SK-N-SH treated with all-trans-retinoic acid at 6 μM for 48 hours (cell line): ENCODE data around the gene MFN2.

ENCODE experiments used
- ATAC-seq: fragments of 200-7000 bp; cut with Tn5 transposase; 3 replicates; pipeline ENCODE4 v1.9.1; 2020; ENCODE audit warnings: mild to moderate bottlenecking, moderate library complexity
- ARNTL ChIP-seq: fragments of 450-650 bp; formaldehyde crosslinking; IDR thresholded peaks from 2 replicates; pipeline ENCODE4 v1.5.0; 2020; ENCODE audit warnings: low read depth, mild to moderate bottlenecking, moderate library complexity, borderline replicate concordance
- BACH2 ChIP-seq: fragments of 250-450 bp; sonication (Bioruptor Pico); IDR thresholded peaks from 2 replicates; pipeline ENCODE4 v1.9.0; 2021; ENCODE audit warnings: mild to moderate bottlenecking, borderline replicate concordance
- CREB5 ChIP-seq: fragments of 250-450 bp; sonication (Bioruptor Pico); IDR thresholded peaks from 2 replicates; pipeline ENCODE4 v1.5.1; 2020; ENCODE audit warnings: low read depth, mild to moderate bottlenecking, moderate library complexity
- CSDC2 ChIP-seq: fragments of 250-450 bp; sonication (Bioruptor Pico); IDR thresholded peaks from 2 replicates; pipeline ENCODE4 v1.5.0; 2020; ENCODE audit warnings: mild to moderate bottlenecking, moderate library complexity
- CSRNP3 ChIP-seq: fragments of 250-450 bp; sonication (Bioruptor Pico); IDR thresholded peaks from 2 replicates; pipeline ENCODE4 v1.5.1; 2021; ENCODE audit warnings: mild to moderate bottlenecking, moderate library complexity
- ESRRG ChIP-seq: fragments of 250-450 bp; sonication (Bioruptor Pico); IDR thresholded peaks from 2 replicates; pipeline ENCODE4 v1.6.1; 2021; ENCODE audit warnings: mild to moderate bottlenecking
- GLIS3 ChIP-seq: fragments of 250-450 bp; sonication (Bioruptor Pico); IDR thresholded peaks from 2 replicates; pipeline ENCODE4 v1.5.0; 2020; ENCODE audit warnings: mild to moderate bottlenecking, moderate library complexity
- ISL1 ChIP-seq: fragments of 250-450 bp; sonication (Bioruptor Pico); IDR thresholded peaks from 2 replicates; pipeline ENCODE4 v2.1.2; 2022; ENCODE audit warnings: mild to moderate bottlenecking, moderate library complexity
- PATZ1 ChIP-seq: fragments of 250-450 bp; sonication (Bioruptor Pico); IDR thresholded peaks from 2 replicates; pipeline ENCODE4 v1.8.0; 2020; ENCODE audit warnings: mild to moderate bottlenecking, moderate library complexity, borderline replicate concordance
- POU6F1 ChIP-seq: fragments of 250-450 bp; sonication (Bioruptor Pico); IDR thresholded peaks from 2 replicates; pipeline ENCODE4 v1.8.0; 2021; ENCODE audit warnings: low read depth, mild to moderate bottlenecking, moderate library complexity, borderline replicate concordance
- PPARA ChIP-seq: fragments of 250-450 bp; sonication (Bioruptor Pico); IDR thresholded peaks from 2 replicates; pipeline ENCODE4 v1.5.0; 2020; ENCODE audit warnings: mild to moderate bottlenecking, borderline replicate concordance
- RARB ChIP-seq: fragments of 250-450 bp; sonication (Bioruptor Pico); IDR thresholded peaks from 2 replicates; pipeline ENCODE4 v1.8.0; 2021; ENCODE audit warnings: mild to moderate bottlenecking, moderate library complexity
- SNAI2 ChIP-seq: fragments of 250-450 bp; sonication (Bioruptor Pico); IDR thresholded peaks from 2 replicates; pipeline ENCODE4 v1.5.0; 2020; ENCODE audit warnings: mild to moderate bottlenecking, moderate library complexity
- TCF4 ChIP-seq: fragments of 250-450 bp; sonication (Bioruptor Pico); IDR thresholded peaks from 2 replicates; pipeline ENCODE4 v1.8.0; 2021; ENCODE audit warnings: mild to moderate bottlenecking, moderate library complexity, borderline replicate concordance
- TOX ChIP-seq: fragments of 250-450 bp; sonication (Bioruptor Pico); IDR thresholded peaks from 2 replicates; pipeline ENCODE4 v1.8.0; 2021; ENCODE audit warnings: mild to moderate bottlenecking, moderate library complexity, borderline replicate concordance
- TSHZ2 ChIP-seq: fragments of 250-450 bp; sonication (Bioruptor Pico); IDR thresholded peaks from 2 replicates; pipeline ENCODE4 v1.5.0; 2020; ENCODE audit warnings: mild to moderate bottlenecking, moderate library complexity
- ZC3H10 ChIP-seq: fragments of 250-450 bp; sonication (Bioruptor Pico); IDR thresholded peaks from 2 replicates; pipeline ENCODE4 v1.5.1; 2021; ENCODE audit warnings: mild to moderate bottlenecking, moderate library complexity
- ZFP3 ChIP-seq: fragments of 250-450 bp; sonication (Bioruptor Pico); IDR thresholded peaks from 2 replicates; pipeline ENCODE4 v1.5.0; 2020; ENCODE audit warnings: mild to moderate bottlenecking, moderate library complexity
- ZFP30 ChIP-seq: fragments of 450-650 bp; formaldehyde crosslinking; IDR thresholded peaks from 2 replicates; pipeline ENCODE4 v1.5.0; 2022; ENCODE audit warnings: mild to moderate bottlenecking, moderate library complexity
- ZNF565 ChIP-seq: fragments of 450-650 bp; formaldehyde crosslinking; conservative IDR thresholded peaks from 2 replicates; pipeline ENCODE4 v1.5.0; 2020; ENCODE audit warnings: low read depth, mild to moderate bottlenecking, moderate library complexity
- ZNF70 ChIP-seq: fragments of 450-650 bp; formaldehyde crosslinking; IDR thresholded peaks from 2 replicates; pipeline ENCODE4 v1.5.0; 2020; ENCODE audit warnings: mild to moderate bottlenecking, moderate library complexity
- ZNF8 ChIP-seq: fragments of 450-650 bp; formaldehyde crosslinking; IDR thresholded peaks from 2 replicates; pipeline ENCODE4 v1.5.0; 2020; ENCODE audit warnings: mild to moderate bottlenecking, moderate library complexity

Gene MFN2

GRCh38 chr1:11961230-11961629 lies 19.0 kb upstream of the MFN2 start:
- TF ChIP-seq ZNF70 (CRISPR knock-in tag) (no peak), PATZ1 (CRISPR knock-in tag) (no peak), ZNF565 (no peak), ZFP3 (no peak), ZFP30 (no peak), SNAI2 (CRISPR knock-in tag) (no peak), TOX (no peak), POU6F1 (CRISPR knock-in tag) (no peak), ARNTL (CRISPR knock-in tag) (no peak), BACH2 (CRISPR knock-in tag) (no peak), CSDC2 (CRISPR knock-in tag) (no peak), GLIS3 (no peak), PPARA (CRISPR knock-in tag) (no peak), RARB (no peak)
- peak; percentile 51 for ATAC-seq

GRCh38 chr1:11963622-11964021 lies 16.6 kb upstream of the MFN2 start:
- ATAC-seq: no peak
- TF ChIP-seq ARNTL (CRISPR knock-in tag) (no peak), PPARA (CRISPR knock-in tag) (no peak), CREB5 (CRISPR knock-in tag) (no peak), GLIS3 (no peak), TSHZ2 (CRISPR knock-in tag) (no peak), ISL1 (no peak), CSDC2 (CRISPR knock-in tag) (no peak), TCF4 (CRISPR knock-in tag) (no peak), ZFP30 (no peak), POU6F1 (CRISPR knock-in tag) (no peak), ESRRG (no peak), CSRNP3 (CRISPR knock-in tag) (no peak), RARB (no peak), ZNF70 (CRISPR knock-in tag) (no peak), ZFP3 (no peak), BACH2 (CRISPR knock-in tag) (no peak), ZNF565 (no peak)

GRCh38 chr1:11964656-11965055 lies 15.6 kb upstream of the MFN2 start:
- ATAC-seq: no peak
- TF ChIP-seq ZC3H10 (CRISPR knock-in tag) (no peak), ZFP30 (no peak), SNAI2 (CRISPR knock-in tag) (no peak), ZNF70 (CRISPR knock-in tag) (no peak), ZNF565 (no peak), GLIS3 (no peak), RARB (no peak), ZNF8 (CRISPR knock-in tag) (no peak), CSRNP3 (CRISPR knock-in tag) (no peak), ZFP3 (no peak), TOX (no peak), TSHZ2 (CRISPR knock-in tag) (no peak), ISL1 (no peak)
